IMR-90 (cell line): ENCODE data around the gene PDXK. TPM values are rescaled to one million over a fixed set of nuclear protein-coding genes. Genes with fewer than 3 reads are reported as not detected.

Source experiments
- ATAC-seq: fragments of 200-7000 bp; cut with Tn5 transposase; 2 replicates; pipeline ENCODE4 v1.9.1; 2020; ENCODE audit warnings: low read depth, mild to moderate bottlenecking, moderate library complexity
- BruUV-seq: library from RNA; stranded (reverse); fragments of 400-500 nt; replicated peaks from 2 replicates; lab custom pipeline; 2021; lab: Mats Ljungman, UMichigan
- CTCF ChIA-PET: fragments of 300-600 bp; formaldehyde crosslinking; extraction: SDS; loops from one replicate; lab custom pipeline; 2021; ENCODE audit warnings: antibody characterized with exemption; lab: Yijun Ruan, JAX
- POLR2A ChIA-PET: fragments of 300-600 bp; sonication (Branson Sonifier 250); formaldehyde crosslinking; loops from one replicate; lab custom pipeline; 2022; ENCODE audit warnings: antibody characterized with exemption; ENCODE audit not compliant: unreplicated experiment; lab: Charles Lee
- DNase-seq: peaks from one replicate; pipeline ENCODE4 v3.0.0; 2013
- H2AFZ ChIP-seq: replicated peaks from 2 replicates; pipeline ENCODE3; 2013; ENCODE audit warnings: low read length, mild to moderate bottlenecking; ENCODE audit not compliant: poor library complexity
- H2AK5ac ChIP-seq: 2 replicates; pipeline ENCODE4 v1.6.1; 2013; ENCODE audit warnings: low read depth, low read length, inconsistent platforms
- H2AK9ac ChIP-seq: replicated peaks from 2 replicates; pipeline ENCODE3; 2013; ENCODE audit warnings: mild to moderate bottlenecking, low read depth, low read length, moderate library complexity; ENCODE audit not compliant: poor library complexity
- H2BK120ac ChIP-seq: 2 replicates; pipeline ENCODE4 v1.6.1; 2013; ENCODE audit warnings: low read depth, low read length, inconsistent platforms
- H2BK15ac ChIP-seq: 3 replicates; pipeline ENCODE4 v1.6.1; 2013; ENCODE audit warnings: low read depth, low read length, inconsistent platforms
- H2BK20ac ChIP-seq: 2 replicates; pipeline ENCODE4 v1.6.1; 2013; ENCODE audit warnings: low read depth, mild to moderate bottlenecking, inconsistent platforms, low read length, moderate library complexity
- H2BK5ac ChIP-seq: 2 replicates; pipeline ENCODE4 v1.6.1; 2013; ENCODE audit warnings: mild to moderate bottlenecking, low read depth, low read length, inconsistent platforms; ENCODE audit not compliant: poor library complexity, severe bottlenecking
- H3K14ac ChIP-seq: replicated peaks from 2 replicates; pipeline ENCODE4 v1.6.1; 2013; ENCODE audit warnings: low read depth, low read length, inconsistent platforms
- H3K18ac ChIP-seq: 2 replicates; pipeline ENCODE4 v1.6.1; 2013; ENCODE audit warnings: low read depth, low read length, control low read depth
- H3K23ac ChIP-seq: 2 replicates; pipeline ENCODE4 v1.6.1; 2013; ENCODE audit warnings: low read depth, low read length, inconsistent platforms
- H3K27ac ChIP-seq: 2 replicates; pipeline ENCODE4 v1.5.1; 2013; ENCODE audit warnings: mild to moderate bottlenecking, control low read depth, low read length; ENCODE audit not compliant: insufficient read depth
- H3K27me3 ChIP-seq: 2 replicates; pipeline ENCODE4 v1.6.1; 2013; ENCODE audit warnings: low read length; ENCODE audit not compliant: control insufficient read depth, insufficient read depth
- H3K36me3 ChIP-seq: 2 replicates; pipeline ENCODE4 v1.6.1; 2013; ENCODE audit warnings: low read length, mixed read lengths; ENCODE audit not compliant: control insufficient read depth, insufficient read depth
- H3K4ac ChIP-seq: 2 replicates; pipeline ENCODE4 v1.6.1; 2013; ENCODE audit warnings: low read depth, low read length, inconsistent platforms
- H3K4me1 ChIP-seq: 2 replicates; pipeline ENCODE4 v1.6.1; 2013; ENCODE audit warnings: low read length, mixed read lengths; ENCODE audit not compliant: control insufficient read depth, insufficient read depth
- H3K4me2 ChIP-seq: 2 replicates; pipeline ENCODE4 v1.6.1; 2013; ENCODE audit warnings: low read depth, mild to moderate bottlenecking, control low read depth, low read length, moderate library complexity
- H3K4me3 ChIP-seq: 2 replicates; pipeline ENCODE4 v1.5.1; 2013; ENCODE audit warnings: low read depth, mild to moderate bottlenecking, control low read depth, low read length, moderate library complexity; ENCODE audit not compliant: insufficient read depth
- H3K56ac ChIP-seq: 2 replicates; pipeline ENCODE4 v1.6.1; 2013; ENCODE audit warnings: low read length, inconsistent platforms; ENCODE audit not compliant: insufficient read depth; ENCODE audit errors: extremely low read depth
- H3K79me1 ChIP-seq, 2 experiments: 2 replicates each; pipeline ENCODE4 v1.6.1; 2013; ENCODE audit warnings: low read length in 2 of 2, inconsistent platforms in 1 of 2, low read depth in 1 of 2
- H3K9ac ChIP-seq: 2 replicates; pipeline ENCODE4 v1.6.1; 2013; ENCODE audit warnings: low read depth, low read length, control low read depth
- H3K9me1 ChIP-seq: 2 replicates; pipeline ENCODE4 v1.6.1; 2013; ENCODE audit warnings: low read length, inconsistent platforms; ENCODE audit not compliant: insufficient read depth
- H3K9me3 ChIP-seq: 2 replicates; pipeline ENCODE4 v1.6.1; 2013; ENCODE audit warnings: low read length; ENCODE audit not compliant: control insufficient read depth, insufficient read depth
- H4K20me1 ChIP-seq: 2 replicates; pipeline ENCODE4 v1.6.1; 2013; ENCODE audit warnings: low read length, inconsistent platforms; ENCODE audit not compliant: insufficient read depth
- H4K5ac ChIP-seq: 2 replicates; pipeline ENCODE4 v1.6.1; 2013; ENCODE audit warnings: mild to moderate bottlenecking, low read depth, low read length, control low read depth
- H4K8ac ChIP-seq, 2 experiments: 2 replicates each; pipeline ENCODE4 v1.6.1; 2013; ENCODE audit warnings: low read depth in 2 of 2, low read length in 2 of 2, control low read depth in 1 of 2, inconsistent platforms in 1 of 2
- H4K91ac ChIP-seq: 2 replicates; pipeline ENCODE4 v1.6.1; 2013; ENCODE audit warnings: low read depth, low read length, inconsistent platforms; ENCODE audit not compliant: insufficient read depth
- BHLHE40 ChIP-seq: fragments of 150-350 bp; IDR thresholded peaks from 2 replicates; pipeline ENCODE4 v1.6.1; 2016; ENCODE audit warnings: mild to moderate bottlenecking, low read depth, low read length
- CTCF ChIP-seq: conservative IDR thresholded peaks from 2 replicates; pipeline ENCODE4 v1.5.1; 2012; ENCODE audit warnings: mild to moderate bottlenecking, low read depth, low read length, improper control_type of control experiment
- MAFK ChIP-seq: IDR thresholded peaks from 2 replicates; pipeline ENCODE4 v1.6.1; 2012; ENCODE audit warnings: low read depth, low read length, improper control_type of control experiment
- MAZ ChIP-seq: IDR thresholded peaks from 2 replicates; pipeline ENCODE4 v1.6.1; 2012; ENCODE audit warnings: low read depth, mild to moderate bottlenecking, low read length, improper control_type of control experiment, moderate library complexity, borderline replicate concordance
- MXI1 ChIP-seq: IDR thresholded peaks from 2 replicates; pipeline ENCODE4 v1.6.1; 2012; ENCODE audit warnings: low read depth, mild to moderate bottlenecking, low read length, moderate library complexity, borderline replicate concordance
- POLR2A ChIP-seq: IDR thresholded peaks from 2 replicates; pipeline ENCODE4 v1.6.1; 2012; ENCODE audit warnings: mild to moderate bottlenecking, low read depth, low read length
- RAD21 ChIP-seq: IDR thresholded peaks from 2 replicates; pipeline ENCODE4 v1.6.1; 2012; ENCODE audit warnings: low read length, improper control_type of control experiment
- RCOR1 ChIP-seq: IDR thresholded peaks from 2 replicates; pipeline ENCODE4 v1.6.1; 2012; ENCODE audit warnings: mild to moderate bottlenecking, low read length, improper control_type of control experiment; ENCODE audit not compliant: insufficient replicate concordance
- RFX5 ChIP-seq: IDR thresholded peaks from 2 replicates; pipeline ENCODE4 v1.8.0; 2012; ENCODE audit warnings: low read depth, mild to moderate bottlenecking, low read length, moderate library complexity
- SMC3 ChIP-seq: fragments of 150-350 bp; IDR thresholded peaks from 2 replicates; pipeline ENCODE4 v1.6.1; 2016; ENCODE audit warnings: low read depth, mild to moderate bottlenecking, antibody characterized with exemption, low read length, moderate library complexity
- WGBS, 2 experiments: methylation state at CpG; one replicate each; pipeline versions ENCODE4 v1.1.5 to v1.1.7; 2013; ENCODE audit warnings: missing lambda C conversion rate in 2 of 2; ENCODE audit not compliant: insufficient read length in 1 of 2; ENCODE audit errors: extremely low coverage in 2 of 2; 5-methylcytosine and 5-hydroxymethylcytosine counted together
- dilution Hi-C: fragments of 300-500 bp; cut with HindIII; formaldehyde crosslinking; loops from one replicate; pipeline ENCODE4 v1.14.3; 2018; ENCODE audit warnings: low sequenced_read_pairs; ENCODE audit not compliant: unreplicated experiment
- in situ Hi-C: fragments of 300-500 bp; cut with MboI; formaldehyde crosslinking; loops from 3 replicates; pipeline ENCODE4 v1.14.3; 2019; ENCODE audit warnings: low sequenced_read_pairs, inconsistent platforms, mixed read lengths
- intact Hi-C: fragments of 100-400 bp; cut with micrococcal nuclease; formaldehyde crosslinking; loops from 2 replicates; pipeline ENCODE4 v1.10.0; 2022
- polyA plus RNA-seq, 3 experiments: library from polyadenylated mRNA; depleted of rRNA; stranded (reverse); fragments of >200 nt; gene quantifications; 2 replicates each; pipeline ENCODE4 v1.2.3, GENCODE V29; 2012; ENCODE audit warnings: low replicate concordance in 1 of 3
- total RNA-seq: library from RNA; depleted of rRNA; stranded (reverse); fragments of >200 nt; gene quantifications from 2 replicates; pipeline ENCODE4 v1.2.3, GENCODE V29; 2012
- TF ChIP-seq, protein P1 (sequence below): fragments of 150-350 bp; IDR thresholded peaks from 2 replicates; pipeline ENCODE4 v1.6.1; 2017; ENCODE audit warnings: mild to moderate bottlenecking, antibody characterized with exemption, low read length, low read depth

Gene PDXK
- total and polyA plus RNA-seq, 2 of the 4 experiments (the other 2 are of a cell fraction), result 155 to 312 TPM

DNA sequence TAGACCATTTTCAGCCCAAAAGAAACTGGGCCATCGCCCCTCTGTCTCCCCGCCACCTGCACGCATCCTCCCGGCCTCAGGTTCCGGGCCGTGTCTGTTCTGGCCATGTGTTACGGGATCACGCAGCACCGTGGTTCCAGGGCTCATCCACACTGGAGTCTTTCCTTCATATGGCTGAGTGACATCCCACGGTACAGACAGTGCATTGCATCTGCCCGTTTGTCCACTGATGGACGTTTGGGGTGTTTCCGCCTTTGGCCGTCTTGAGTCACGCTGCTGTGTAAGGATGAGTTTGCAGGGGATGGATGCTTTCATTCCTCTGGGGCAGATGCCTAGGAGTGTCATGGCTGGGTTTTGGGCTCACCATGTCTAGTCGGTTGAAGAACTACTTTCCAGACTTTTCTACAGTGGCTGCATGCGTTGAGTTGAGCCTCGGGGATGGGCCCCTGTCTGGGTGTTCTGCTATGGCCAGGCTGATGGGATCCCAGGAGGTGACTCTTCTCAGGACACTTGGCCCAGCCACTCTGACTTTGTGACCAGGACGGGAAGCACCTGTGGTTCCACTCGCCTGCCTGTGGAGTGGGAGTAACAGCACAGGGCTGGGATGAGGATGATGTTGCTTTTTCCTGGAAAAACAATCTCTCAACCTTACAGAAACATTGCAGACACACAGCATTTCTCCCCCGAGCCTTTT is 87.2 kb downstream of the PDXK start:
- no peak overlapping the region for H2BK5ac ChIP-seq
- H3K9me1 ChIP-seq, result no peaks in the 10 kb centered on the region
- no peaks in the 10 kb centered on the region for H3K27me3 ChIP-seq
- ATAC-seq, result no peak
- no peak overlapping the region for H3K27ac ChIP-seq
- no peak overlapping the region for H2BK15ac ChIP-seq
- H3K9me3 ChIP-seq, result no peaks in the 10 kb centered on the region
- dilution Hi-C loops, result no loop called here
- no peaks in the 10 kb centered on the region for H3K79me1 ChIP-seq
- no peak overlapping the region for H4K91ac ChIP-seq
- no peak overlapping the region for H3K56ac ChIP-seq
- peaks cover 2% of the 10 kb centered on the region; the same call in 1 of the 2 replicates for H3K4me1 ChIP-seq
- no peak overlapping the region for H3K4me3 ChIP-seq
- H3K9ac ChIP-seq, result no peak overlapping the region
- H3K36me3 ChIP-seq, result peaks cover 31% of the 10 kb centered on the region
- ChIA-PET CTCF (no interaction called here), POLR2A (no interaction called here)
- H3K23ac ChIP-seq, result no peak overlapping the region
- intact Hi-C loops, result no loop called here
- H2BK20ac ChIP-seq, result no peak overlapping the region
- H4K20me1 ChIP-seq, result peaks cover 7% of the 10 kb centered on the region
- no peak overlapping the region for H3K18ac ChIP-seq
- in situ Hi-C loops, result no loop called here
- no peak overlapping the region for H3K4me2 ChIP-seq
- no peak overlapping the region for H2AK5ac ChIP-seq
- 91% methylated on average over 6 of the region's 21 CpGs; no CpG with 5 or more reads in 1 of the 2 experiments for WGBS, 2 experiments
- H3K14ac ChIP-seq, result no peak overlapping the region
- no peak overlapping the region for H4K5ac ChIP-seq
- TF ChIP-seq RAD21, result no peak
- no peak for TF ChIP-seq MAZ
- no peak for TF ChIP-seq RFX5
- no peak for TF ChIP-seq MXI1
- TF ChIP-seq MAFK, result no peak
- TF ChIP-seq, protein P1, sequence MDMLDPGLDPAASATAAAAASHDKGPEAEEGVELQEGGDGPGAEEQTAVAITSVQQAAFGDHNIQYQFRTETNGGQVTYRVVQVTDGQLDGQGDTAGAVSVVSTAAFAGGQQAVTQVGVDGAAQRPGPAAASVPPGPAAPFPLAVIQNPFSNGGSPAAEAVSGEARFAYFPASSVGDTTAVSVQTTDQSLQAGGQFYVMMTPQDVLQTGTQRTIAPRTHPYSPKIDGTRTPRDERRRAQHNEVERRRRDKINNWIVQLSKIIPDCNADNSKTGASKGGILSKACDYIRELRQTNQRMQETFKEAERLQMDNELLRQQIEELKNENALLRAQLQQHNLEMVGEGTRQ, result no peak
- TF ChIP-seq CTCF, result no peak
- no peak for TF ChIP-seq BHLHE40
- TF ChIP-seq POLR2A, result no peak
- no peak for TF ChIP-seq RCOR1
- TF ChIP-seq SMC3, result no peak
- no peak for DNase-seq
- no peak overlapping the region for H4K8ac ChIP-seq
- no peak overlapping the region for H2BK120ac ChIP-seq
- BruUV-seq, result no TSS peak
- H2AK9ac ChIP-seq, result peak overlapping the region; percentile 72
- H2AFZ ChIP-seq, result no peak overlapping the region
- H3K4ac ChIP-seq, result no peak overlapping the region
